ENCODE data around the gene PCDHA1.
"Not testable (repeated sequence)": the region's sequence is repeated elsewhere in the genome, so short reads cannot be mapped to it uniquely, and the experiment has no call there.

The PCDHA1 gene

GRCh38 chr5:140821375-140822280, 35.7 kb downstream of the PCDHA1 start, which contains the start of gene PCDHA5:
Gene PCDHA5 (plus strand): TSS chr5:140821613.
- no peak within 1 kb of the TSS for H3K4me3 ChIP-seq (ENCODE audit: low read length)
- H4K20me1 ChIP-seq (ENCODE audit: insufficient read depth, low read length) = no peaks in the 10 kb centered on the region
- no peaks in the 10 kb centered on the region for H3K4me1 ChIP-seq (ENCODE audit: low read length)
- no peaks in the 10 kb centered on the region for H3K27me3 ChIP-seq (ENCODE audit: low read depth, low read length)
- H3K79me2 ChIP-seq (ENCODE audit: low read length) = no peaks in the 10 kb centered on the region
- no peak within 1 kb of the TSS for H2AFZ ChIP-seq (ENCODE audit: low read depth, low read length)
- H3K9me3 ChIP-seq (ENCODE audit: insufficient read depth, low read length) = no peaks in the 10 kb centered on the region
- no peaks in the 10 kb centered on the region for H3K36me3 ChIP-seq (replicated peaks; ENCODE audit: low read depth, low read length)
- no peak within 1 kb of the TSS for H3K27ac ChIP-seq (ENCODE audit: low read length)
- H3K4me2 ChIP-seq (ENCODE audit: low read length) = no peak within 1 kb of the TSS
- no peak for TF ChIP-seq CTCF (IDR thresholded peaks at IDR 0.05; ENCODE audit: low read depth, low read length)
- no peak for TF ChIP-seq EZH2phosphoT487 (IDR thresholded peaks at IDR 0.05; ENCODE audit: low read depth)
- H3K9ac ChIP-seq (ENCODE audit: low read length) = no peak within 1 kb of the TSS

- H3K27ac ChIP-seq (ENCODE audit: low read length) = no peak overlapping the region
- H3K9me3 ChIP-seq (ENCODE audit: insufficient read depth, low read length) = no peaks in the 10 kb centered on the region
- no peak overlapping the region for H3K4me2 ChIP-seq (ENCODE audit: low read length)
- no peak overlapping the region for H2AFZ ChIP-seq (ENCODE audit: low read depth, low read length)
- H3K9ac ChIP-seq (ENCODE audit: low read length) = no peak overlapping the region
- no peaks in the 10 kb centered on the region for H3K36me3 ChIP-seq (replicated peaks; ENCODE audit: low read depth, low read length)
- H3K27me3 ChIP-seq (ENCODE audit: low read depth, low read length) = no peaks in the 10 kb centered on the region
- no peaks in the 10 kb centered on the region for H4K20me1 ChIP-seq (ENCODE audit: insufficient read depth, low read length)
- TF ChIP-seq CTCF (IDR thresholded peaks at IDR 0.05; ENCODE audit: low read depth, low read length) = no peak
- TF ChIP-seq EZH2phosphoT487 (IDR thresholded peaks at IDR 0.05; ENCODE audit: low read depth) = no peak
- H3K79me2 ChIP-seq (ENCODE audit: low read length) = no peaks in the 10 kb centered on the region
- no peaks in the 10 kb centered on the region for H3K4me1 ChIP-seq (ENCODE audit: low read length)
- no peak overlapping the region for H3K4me3 ChIP-seq (ENCODE audit: low read length)
Measured at GRCh38 chr5:140822281-140822629, 36.3 kb downstream of the PCDHA1 start.

- H2AFZ ChIP-seq (ENCODE audit: low read depth, low read length); H3K4me1 ChIP-seq (ENCODE audit: low read length); H3K9me3 ChIP-seq (ENCODE audit: insufficient read depth, low read length); H4K20me1 ChIP-seq (ENCODE audit: insufficient read depth, low read length); H3K9ac ChIP-seq (ENCODE audit: low read length); H3K36me3 ChIP-seq (replicated peaks; ENCODE audit: low read depth, low read length); H3K27ac ChIP-seq (ENCODE audit: low read length); H3K4me3 ChIP-seq (ENCODE audit: low read length); H3K79me2 ChIP-seq (ENCODE audit: low read length); H3K27me3 ChIP-seq (ENCODE audit: low read depth, low read length); H3K4me2 ChIP-seq (ENCODE audit: low read length): not testable (repeated sequence)
Measured at GRCh38 chr5:140822969-140823368, 37.0 kb downstream of the PCDHA1 start.

- H3K9me3 ChIP-seq (ENCODE audit: insufficient read depth, low read length) = no peaks in the 10 kb centered on the region
- H3K27me3 ChIP-seq (ENCODE audit: low read depth, low read length) = no peaks in the 10 kb centered on the region
- H3K9ac ChIP-seq (ENCODE audit: low read length) = no peak overlapping the region
- no peaks in the 10 kb centered on the region for H3K79me2 ChIP-seq (ENCODE audit: low read length)
- H3K27ac ChIP-seq (ENCODE audit: low read length) = no peak overlapping the region
- H3K4me1 ChIP-seq (ENCODE audit: low read length) = no peaks in the 10 kb centered on the region
- TF ChIP-seq EZH2phosphoT487 (IDR thresholded peaks at IDR 0.05; ENCODE audit: low read depth) = no peak
- no peak for TF ChIP-seq CTCF (IDR thresholded peaks at IDR 0.05; ENCODE audit: low read depth, low read length)
- no peaks in the 10 kb centered on the region for H4K20me1 ChIP-seq (ENCODE audit: insufficient read depth, low read length)
- H3K4me3 ChIP-seq (ENCODE audit: low read length) = no peak overlapping the region
- no peaks in the 10 kb centered on the region for H3K36me3 ChIP-seq (replicated peaks; ENCODE audit: low read depth, low read length)
- no peak overlapping the region for H3K4me2 ChIP-seq (ENCODE audit: low read length)
- no peak overlapping the region for H2AFZ ChIP-seq (ENCODE audit: low read depth, low read length)
Measured at GRCh38 chr5:140823475-140823874, 37.5 kb downstream of the PCDHA1 start.

All from OCI-LY3 (cell line).